Endothelial cell of umbilical vein (primary cell): Measurements from ENCODE around the gene PRR14. TPM values are rescaled to one million over a fixed set of nuclear protein-coding genes. Genes with fewer than 3 reads are reported as not detected.

Experiments used
- BruUV-seq: library from RNA; stranded (reverse); fragments of 400-500 nt; replicated peaks from 2 replicates; lab custom pipeline; 2021; lab: Mats Ljungman, UMichigan
- CTCF ChIA-PET: fragments of 300-600, 350-600 bp; sonication (Branson Sonifier 250); formaldehyde crosslinking; loops from one replicate; lab custom pipeline; 2021; ENCODE audit warnings: antibody characterized with exemption, inconsistent platforms; lab: Charles Lee
- POLR2A ChIA-PET: fragments of 300-600, 350-600 bp; sonication (Branson Sonifier 250); formaldehyde crosslinking; loops from one replicate; lab custom pipeline; 2021; ENCODE audit warnings: antibody characterized with exemption, inconsistent platforms; lab: Charles Lee
- DNase-seq: peaks from one replicate; pipeline ENCODE4 v3.0.0-alpha.2; 2011; ENCODE audit warnings: low read depth, low spot score
- FAIRE-seq: peaks from 2 replicates; lab custom pipeline; 2011; peaks lifted over from hg19 to GRCh38; lab: Jason Lieb, UNC
- H2AFZ ChIP-seq: 2 replicates; pipeline ENCODE4 v1.6.0; 2012; ENCODE audit warnings: low read depth, low read length, control low read depth, inconsistent platforms
- H3K27ac ChIP-seq: 2 replicates; pipeline ENCODE4 v1.5.1; 2011; ENCODE audit warnings: low read depth, mild to moderate bottlenecking, control low read depth, low read length, moderate library complexity; ENCODE audit not compliant: insufficient read depth
- H3K27me3 ChIP-seq, 2 experiments: 2 replicates each; pipeline versions ENCODE4 v1.6.0 to v1.6.1; 2011; ENCODE audit warnings: low read length in 2 of 2, mixed read lengths in 1 of 2; ENCODE audit not compliant: control insufficient read depth in 2 of 2, insufficient read depth in 2 of 2
- H3K36me3 ChIP-seq, 2 experiments: 2 replicates in 1 of 2; 3 replicates in 1 of 2; pipeline ENCODE4 v1.5.1; 2011; ENCODE audit warnings: low read length in 2 of 2, mild to moderate bottlenecking in 1 of 2, moderate library complexity in 1 of 2; ENCODE audit not compliant: control insufficient read depth in 2 of 2, insufficient read depth in 2 of 2; ENCODE audit errors: extremely low read depth in 1 of 2
- H3K4me1 ChIP-seq: 3 replicates; pipeline ENCODE4 v1.5.1; 2011; ENCODE audit warnings: mild to moderate bottlenecking, low read length; ENCODE audit not compliant: control insufficient read depth, insufficient read depth; ENCODE audit errors: extremely low read depth
- H3K4me2 ChIP-seq: 2 replicates; pipeline ENCODE4 v1.6.1; 2011; ENCODE audit warnings: low read length, control low read depth, mixed read lengths; ENCODE audit not compliant: insufficient read depth
- H3K4me3 ChIP-seq, 3 experiments: fragments of 200-600 bp in 1 of 3; sonication (generic), shearing (Covaris generic) in 1 of 3; replicated peaks in 1 of 3; 2 replicates each; pipeline ENCODE4 v1.5.1; 2011 to 2016; ENCODE audit warnings: control low read depth in 3 of 3, low read length in 3 of 3, mild to moderate bottlenecking in 2 of 3, inconsistent platforms in 1 of 3, low read depth in 1 of 3, moderate library complexity in 1 of 3; ENCODE audit not compliant: insufficient read depth in 1 of 3
- H3K79me2 ChIP-seq: 2 replicates; pipeline ENCODE4 v1.6.0; 2012; ENCODE audit warnings: low read length, inconsistent platforms; ENCODE audit not compliant: control insufficient read depth, insufficient read depth
- H3K9ac ChIP-seq: replicated peaks from 2 replicates; pipeline ENCODE3; 2011; ENCODE audit warnings: low read length, control low read depth; ENCODE audit not compliant: insufficient read depth; ENCODE audit errors: extremely low read depth
- H3K9me1 ChIP-seq: replicated peaks from 3 replicates; pipeline ENCODE4 v1.6.0; 2011; ENCODE audit warnings: mild to moderate bottlenecking, low read length; ENCODE audit not compliant: control insufficient read depth, insufficient read depth; ENCODE audit errors: extremely low read depth
- H3K9me3 ChIP-seq: replicated peaks from 2 replicates; pipeline ENCODE4 v1.5.1; 2012; ENCODE audit warnings: low read length, inconsistent platforms; ENCODE audit not compliant: control insufficient read depth, insufficient read depth
- H4K20me1 ChIP-seq: replicated peaks from 2 replicates; pipeline ENCODE3; 2011; ENCODE audit warnings: mild to moderate bottlenecking, low read length; ENCODE audit not compliant: control insufficient read depth, insufficient read depth; ENCODE audit errors: extremely low read depth
- CTCF ChIP-seq, 2 donors: IDR thresholded peaks; 1 replicate in 1 of 2; 2 replicates in 1 of 2; pipeline ENCODE4 v1.5.1; 2011; ENCODE audit warnings: low read length in 2 of 2, mild to moderate bottlenecking in 2 of 2, moderate library complexity in 2 of 2, control low read depth in 1 of 2, inconsistent platforms in 1 of 2, low read depth in 1 of 2; ENCODE audit not compliant: insufficient read depth in 1 of 2; ENCODE audit errors: extremely low read depth in 1 of 2
- EZH2 ChIP-seq: IDR thresholded peaks from 2 replicates; pipeline ENCODE4 v1.6.1; 2012; ENCODE audit warnings: borderline replicate concordance, low read depth, mild to moderate bottlenecking, moderate library complexity, low read length, inconsistent platforms; ENCODE audit not compliant: severe bottlenecking
- FOS ChIP-seq: IDR thresholded peaks from 2 replicates; pipeline ENCODE4 v1.6.1; 2011; ENCODE audit warnings: mild to moderate bottlenecking, low read length, moderate library complexity, borderline replicate concordance; ENCODE audit not compliant: insufficient read depth
- GATA2 ChIP-seq: IDR thresholded peaks from 2 replicates; pipeline ENCODE4 v1.7.0; 2011; ENCODE audit warnings: low read depth, mild to moderate bottlenecking, moderate library complexity, mixed read lengths, low read length; ENCODE audit not compliant: insufficient read length, insufficient read depth
- JUN ChIP-seq: IDR thresholded peaks from 2 replicates; pipeline ENCODE4 v1.6.1; 2011; ENCODE audit warnings: borderline replicate concordance, low read depth; ENCODE audit not compliant: insufficient read length, insufficient read depth
- MAX ChIP-seq: IDR thresholded peaks from 2 replicates; pipeline ENCODE4 v1.6.1; 2011; ENCODE audit not compliant: insufficient read depth, insufficient read length
- MYC ChIP-seq: IDR thresholded peaks from one replicate; pipeline ENCODE4 v1.6.1; 2011; ENCODE audit warnings: mild to moderate bottlenecking, low read depth, low read length
- POLR2A ChIP-seq: IDR thresholded peaks from 2 replicates; pipeline ENCODE4 v1.6.1; 2012; ENCODE audit warnings: low read depth, mild to moderate bottlenecking, control low read depth, low read length
- POLR2AphosphoS5 ChIP-seq: IDR thresholded peaks from 2 replicates; pipeline ENCODE4 v1.6.1; 2012; ENCODE audit warnings: low read depth, mild to moderate bottlenecking, control low read depth, low read length, moderate library complexity; ENCODE audit not compliant: insufficient read depth
- dilution Hi-C: fragments of 300-500 bp; cut with MboI; formaldehyde crosslinking; loops from one replicate; pipeline ENCODE4 v1.15.0; 2019; ENCODE audit warnings: low sequenced_read_pairs; ENCODE audit not compliant: extremely low pct_ligation_motif_present
- intact Hi-C: fragments of 100-400 bp; cut with micrococcal nuclease; formaldehyde crosslinking; loops from one replicate; pipeline ENCODE4 v1.10.0; 2022
- polyA plus RNA-seq, 4 experiments: library from polyadenylated mRNA; depleted of rRNA in 3 of 4; stranded (reverse) in 3 of 4; unstranded in 1 of 4; fragments of >200 nt; gene quantifications; 2 replicates each; pipeline versions ENCODE4 v1.2.1 to v1.2.3, GENCODE V29; 2011 to 2012; ENCODE audit warnings: missing spikeins in 1 of 4
- total RNA-seq: library from RNA; stranded (reverse); gene quantifications from 2 replicates; pipeline ENCODE4 v1.2.3, GENCODE V29; 2021

PRR14 gene
- total and polyA plus RNA-seq, 2 donors (not counting 3 experiments of a cell fraction or from before 2014, with no cell fraction given) = 17.0 to 70.0 TPM

- Histone ChIP-seq H3K9ac (no peak overlapping the region), H2AFZ (no peak overlapping the region)
These were observed 46.8 kb upstream of the PRR14 start for GRCh38 chr16:30603945-30604315.

More at GRCh38 chr16:30603945-30604315, 46.8 kb upstream of the PRR14 start:
- intact Hi-C loops = no loop called here
- no peak for FAIRE-seq
- H4K20me1 ChIP-seq = no peaks in the 10 kb centered on the region
- CTCF ChIA-PET = interaction anchor here (0.9 kb wide), 1 partner anchor 174 kb away, joined by 3 read pairs; the partner anchor contains the start of gene DCTPP1
- no peaks in the 10 kb centered on the region for H3K9me3 ChIP-seq
- no TSS peak for BruUV-seq
- no peak for TF ChIP-seq FOS
- no peak for TF ChIP-seq EZH2
- TF ChIP-seq POLR2A = no peak
- TF ChIP-seq JUN = no peak
- TF ChIP-seq CTCF (IDR thresholded peaks at IDR 0.05; ENCODE audit: extremely low read depth in 1 of 2, insufficient read depth in 1 of 2, low read depth in 1 of 2, low read length in 2 of 2) = no peak
- no peak for TF ChIP-seq GATA2
- no peak for TF ChIP-seq MYC
- TF ChIP-seq POLR2AphosphoS5 = no peak
- TF ChIP-seq MAX = no peak
- no peak overlapping the region for H3K4me2 ChIP-seq
- H3K27ac ChIP-seq = no peak overlapping the region
- POLR2A ChIA-PET = no interaction called here
- H3K9me1 ChIP-seq = no peaks in the 10 kb centered on the region
- no peaks in the 10 kb centered on the region for H3K27me3 ChIP-seq
- dilution Hi-C loops = no loop called here
- no peaks in the 10 kb centered on the region for H3K4me1 ChIP-seq
- peaks cover 0 to 22% of the 10 kb centered on the region in 2 experiments for H3K36me3 ChIP-seq
- no peak overlapping the region for H3K4me3 ChIP-seq
- H3K79me2 ChIP-seq = no peaks in the 10 kb centered on the region
- DNase-seq = no peak
